Right lobe of liver (tissue), 4 donors: Measurements from ENCODE around the gene DIAPH1.

ENCODE experiments used
- POLR2A ChIP-seq: fragments of 450-650 bp; IDR thresholded peaks from one replicate; pipeline ENCODE4 v1.6.1; 2017; ENCODE audit warnings: antibody characterized with exemption, mild to moderate bottlenecking
- TF ChIP-seq, protein P1 (sequence below), 4 donors: fragments of 200-600 bp in 3 of 4; fragments of 450-650 bp in 1 of 4; IDR thresholded peaks; one replicate each; pipeline versions ENCODE4 v1.5.1 to v1.8.0; 2016 to 2022; ENCODE audit warnings: antibody characterized with exemption in 4 of 4, mild to moderate bottlenecking in 2 of 4
- donor health status: DM: no; HTN: no; CAD: no.
- donor health status: DM: no; HTN: no; CAD: no.
- donor health status: DM: no; HTN: yes; CAD: no.

DNA sequence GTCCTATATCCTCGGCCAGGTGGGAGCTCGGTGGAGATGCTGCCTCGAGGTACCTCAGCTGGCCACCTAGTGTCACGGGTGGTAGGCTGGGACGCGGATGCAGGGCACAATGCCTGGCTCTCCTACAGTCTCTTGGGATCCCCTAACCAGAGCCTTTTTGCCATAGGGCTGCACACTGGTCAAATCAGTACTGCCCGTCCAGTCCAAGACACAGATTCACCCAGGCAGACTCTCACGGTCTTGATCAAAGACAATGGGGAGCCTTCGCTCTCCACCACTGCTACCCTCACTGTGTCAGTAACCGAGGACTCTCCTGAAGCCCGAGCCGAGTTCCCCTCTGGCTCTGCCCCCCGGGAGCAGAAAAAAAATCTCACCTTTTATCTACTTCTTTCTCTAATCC is 141.0 kb downstream of the DIAPH1 start:
- TF ChIP-seq, protein P1, sequence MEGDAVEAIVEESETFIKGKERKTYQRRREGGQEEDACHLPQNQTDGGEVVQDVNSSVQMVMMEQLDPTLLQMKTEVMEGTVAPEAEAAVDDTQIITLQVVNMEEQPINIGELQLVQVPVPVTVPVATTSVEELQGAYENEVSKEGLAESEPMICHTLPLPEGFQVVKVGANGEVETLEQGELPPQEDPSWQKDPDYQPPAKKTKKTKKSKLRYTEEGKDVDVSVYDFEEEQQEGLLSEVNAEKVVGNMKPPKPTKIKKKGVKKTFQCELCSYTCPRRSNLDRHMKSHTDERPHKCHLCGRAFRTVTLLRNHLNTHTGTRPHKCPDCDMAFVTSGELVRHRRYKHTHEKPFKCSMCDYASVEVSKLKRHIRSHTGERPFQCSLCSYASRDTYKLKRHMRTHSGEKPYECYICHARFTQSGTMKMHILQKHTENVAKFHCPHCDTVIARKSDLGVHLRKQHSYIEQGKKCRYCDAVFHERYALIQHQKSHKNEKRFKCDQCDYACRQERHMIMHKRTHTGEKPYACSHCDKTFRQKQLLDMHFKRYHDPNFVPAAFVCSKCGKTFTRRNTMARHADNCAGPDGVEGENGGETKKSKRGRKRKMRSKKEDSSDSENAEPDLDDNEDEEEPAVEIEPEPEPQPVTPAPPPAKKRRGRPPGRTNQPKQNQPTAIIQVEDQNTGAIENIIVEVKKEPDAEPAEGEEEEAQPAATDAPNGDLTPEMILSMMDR (IDR thresholded peaks at IDR 0.05): no peak
- no peak for TF ChIP-seq POLR2A
